ENCODE results near the gene VTI1A. TPM values are rescaled to one million over a fixed set of nuclear protein-coding genes. Genes with fewer than 3 reads are reported as not detected.

Gene VTI1A
- total and polyA plus RNA-seq, 2 of the 8 experiments (the other 6 are each of a cell fraction or from before 2014, with no cell fraction given): 6.0 to 20.0 TPM

GRCh38 chr10:112603062-112603461 lies 156.0 kb downstream of the VTI1A start:
- no peak overlapping the region for H3K9ac ChIP-seq (replicated peaks in 1 of 4; ENCODE audit: extremely low read depth in 1 of 4, low read depth in 3 of 4, low read length in 3 of 4)
- no peak overlapping the region for H2BK5ac ChIP-seq (ENCODE audit: low read depth, low read length)
- CTCF ChIA-PET (ENCODE audit: partially characterized antibody): interaction anchor here (0.7 to 1.2 kb wide), 4 partner anchors 12 to 296 kb away, joined by 3 read pairs; no protein-coding TSS in a partner anchor
- H2AFZ ChIP-seq (ENCODE audit: low read length): no peak overlapping the region
- H4K20me1 ChIP-seq (replicated peaks in 1 of 2; ENCODE audit: control insufficient read depth in 1 of 2, insufficient read depth in 2 of 2, low read length in 2 of 2): no peaks in the 10 kb centered on the region
- no peak overlapping the region for H3K23ac ChIP-seq (ENCODE audit: insufficient read length)
- no peak overlapping the region for H2BK120ac ChIP-seq (replicated peaks; ENCODE audit: low read depth, low read length)
- no peak overlapping the region for H2BK20ac ChIP-seq (ENCODE audit: low read length)
- H4K5ac ChIP-seq (ENCODE audit: insufficient read length, low read depth, low read length): no peak overlapping the region
- H4K8ac ChIP-seq (ENCODE audit: extremely low read depth, insufficient read depth, low read length): no peak overlapping the region
- no peak overlapping the region for H3K14ac ChIP-seq (ENCODE audit: insufficient read length)
- DNase-seq (ENCODE audit: low read depth in 1 of 2, low spot score in 2 of 2) (no peak), FAIRE-seq (no peak)
- TF ChIP-seq SP2 (IDR thresholded peaks at IDR 0.05; ENCODE audit: low read length): no peak
- H3K27me3 ChIP-seq (replicated peaks in 1 of 4; ENCODE audit: control insufficient read depth in 3 of 4, extremely low read depth in 1 of 4, insufficient read depth in 3 of 4, low read length in 3 of 4): no peaks in the 10 kb centered on the region
- H3K18ac ChIP-seq (ENCODE audit: extremely low read depth, low read length): no peak overlapping the region
- H2BK12ac ChIP-seq (ENCODE audit: low read depth, low read length): no peak overlapping the region
- no peaks in the 10 kb centered on the region for H3K79me1 ChIP-seq (ENCODE audit: low read depth, low read length)
- H2AK5ac ChIP-seq (ENCODE audit: low read depth, low read length): no peak overlapping the region
- H3K36me3 ChIP-seq (ENCODE audit: control insufficient read depth in 2 of 4, insufficient read depth in 4 of 4, low read length in 3 of 4): no peaks in the 10 kb centered on the region
- no peak overlapping the region for H3K56ac ChIP-seq (replicated peaks; ENCODE audit: insufficient read length, low read depth, low read length)
- no peak overlapping the region for H3K4me3 ChIP-seq (ENCODE audit: extremely low read depth in 1 of 4, insufficient read depth in 2 of 4, low read depth in 3 of 4, low read length in 4 of 4)
- H3K4ac ChIP-seq (replicated peaks; ENCODE audit: insufficient read length, low read depth, low read length): no peak overlapping the region
- H3K79me2 ChIP-seq (ENCODE audit: control insufficient read depth in 1 of 2, insufficient read depth in 2 of 2, low read length in 2 of 2): no peaks in the 10 kb centered on the region
- no peak overlapping the region for H3K27ac ChIP-seq (ENCODE audit: low read depth, low read length)
- no peaks in the 10 kb centered on the region for H3K23me2 ChIP-seq (ENCODE audit: low read depth, low read length)
- no peaks in the 10 kb centered on the region for H3K9me3 ChIP-seq (ENCODE audit: insufficient read depth in 2 of 2, low read depth in 1 of 2, low read length in 1 of 2)
- 96% methylated on average over 2 of the region's 2 CpGs; no CpG with 5 or more reads in 1 of the 2 experiments for WGBS, 2 experiments (ENCODE audit: extremely low coverage in 1 of 2, insufficient coverage in 1 of 2, insufficient read length in 1 of 2, insufficient replicate concordance in 2 of 2, low coverage in 1 of 2, low lambda C conversion rate in 2 of 2, missing lambda C conversion rate in 1 of 2)
- no peaks in the 10 kb centered on the region for H3K4me1 ChIP-seq (replicated peaks in 1 of 4; ENCODE audit: control insufficient read depth in 3 of 4, insufficient read depth in 4 of 4, low read length in 3 of 4)
- no peak overlapping the region for H4K91ac ChIP-seq (replicated peaks; ENCODE audit: insufficient read length, low read length)
- no peak overlapping the region for H3K4me2 ChIP-seq (ENCODE audit: insufficient read depth in 1 of 2, low read depth in 2 of 2, low read length in 2 of 2)
- H2BK15ac ChIP-seq (ENCODE audit: low read length): no peak overlapping the region
- POLR2A ChIA-PET (ENCODE audit: partially characterized antibody): no interaction called here
